Amniotic epithelial cell (primary cell): ENCODE measurements around the gene TGFA.

Source experiments
- DNase-seq: peaks from one replicate; pipeline ENCODE4 v3.0.0-alpha.2; 2010; ENCODE audit warnings: low read depth

The TGFA gene

GRCh38 chr2:70552501-70553333 is 909 bp downstream of the TGFA start:
- DNase-seq = no peak

- no peak for DNase-seq
Observed at GRCh38 chr2:70551167-70551566, 2.5 kb downstream of the TGFA start.

DNA sequence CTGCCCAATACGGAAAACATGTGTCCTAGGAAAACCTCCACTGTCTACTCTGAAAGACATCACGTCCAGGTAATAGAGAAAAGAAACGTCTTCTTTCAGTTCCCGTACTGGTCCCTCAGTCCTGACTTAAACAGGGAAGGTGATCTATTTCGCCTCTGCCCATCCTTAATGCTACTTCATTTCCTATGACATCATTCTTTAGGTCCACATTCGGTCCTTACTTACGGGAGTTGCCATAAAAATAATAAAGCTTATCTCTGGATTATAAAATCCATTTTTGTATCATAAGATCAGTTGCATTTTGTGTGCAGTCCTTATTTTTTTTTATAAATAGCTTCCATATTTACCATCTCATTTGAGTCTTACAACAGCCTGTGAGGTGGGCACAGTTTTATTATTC is 3.7 kb downstream of the TGFA start:
- no peak for DNase-seq

GRCh38 chr2:70549064-70549710 is 4.4 kb downstream of the TGFA start:
- no peak for DNase-seq

GRCh38 chr2:70548233-70548632 is 5.4 kb downstream of the TGFA start:
- no peak for DNase-seq

GRCh38 chr2:70546885-70547284 is 6.7 kb downstream of the TGFA start:
- DNase-seq = no peak

- DNase-seq = no peak
Observed at GRCh38 chr2:70546376-70546775, 7.2 kb downstream of the TGFA start.

- DNase-seq = no peak
Observed at GRCh38 chr2:70541481-70542020, 12.1 kb downstream of the TGFA start.

DNA sequence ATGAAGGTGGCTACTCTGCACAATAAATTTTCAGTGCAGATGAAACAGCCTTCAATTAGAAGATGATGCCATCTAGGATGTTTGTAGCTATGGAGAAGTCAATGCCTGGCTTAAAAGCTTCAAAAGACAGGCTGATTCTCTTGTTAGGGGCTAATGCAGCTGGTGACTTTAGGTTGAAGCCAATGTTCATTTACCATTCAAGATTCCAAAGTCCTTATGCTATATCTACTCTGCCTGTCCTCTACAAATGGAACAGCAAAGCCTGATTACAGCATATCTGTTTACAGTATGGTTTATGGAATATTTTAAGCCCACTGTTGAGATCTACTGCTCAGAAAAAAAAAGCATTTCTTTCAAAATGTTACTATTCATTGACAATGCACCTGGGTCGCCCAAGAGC is 15.8 kb downstream of the TGFA start:
- no peak for DNase-seq

DNA sequence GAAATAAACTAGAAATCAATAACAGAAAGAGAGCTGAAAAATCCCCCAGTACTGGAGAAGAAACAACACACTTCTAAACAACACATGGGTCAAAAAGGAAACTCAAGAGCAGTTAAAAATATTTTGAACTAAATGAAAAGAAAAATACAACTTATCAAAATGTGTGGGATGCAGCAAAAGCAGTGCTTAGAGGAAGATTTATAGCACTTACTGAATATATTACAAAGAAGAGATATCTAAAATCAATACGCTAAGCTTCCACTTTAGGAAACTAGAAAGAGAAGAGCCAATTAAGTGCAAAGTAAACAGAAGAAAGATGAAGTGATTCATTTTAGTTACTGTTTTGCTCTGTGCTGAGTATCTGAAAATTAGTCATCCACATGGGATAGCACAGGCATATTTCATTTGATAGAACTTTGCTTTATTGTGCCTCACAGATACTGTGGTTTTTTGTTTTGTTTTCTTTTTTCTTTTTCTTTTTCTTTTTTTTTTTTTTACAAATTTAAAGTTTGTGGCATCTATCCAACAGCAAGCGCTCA is 17.0 kb downstream of the TGFA start:
- no peak for DNase-seq

DNA sequence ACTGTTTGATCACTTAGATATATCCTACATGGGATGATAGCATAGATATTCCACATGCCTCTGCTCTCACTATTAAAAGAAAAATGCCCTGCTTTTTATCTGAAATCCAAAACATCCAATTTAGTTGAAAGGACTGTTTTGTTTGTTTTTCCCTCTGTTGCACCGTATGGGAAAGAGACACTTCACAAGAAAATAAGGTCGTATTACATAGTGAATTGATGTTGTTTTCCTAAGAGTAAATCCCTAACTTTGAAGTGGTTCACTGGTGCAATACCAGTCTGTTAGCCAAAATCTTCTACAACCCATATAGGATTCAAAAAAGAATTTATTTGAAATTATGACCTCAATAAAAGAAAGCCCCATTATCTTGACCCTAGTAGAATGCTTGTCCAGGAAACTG is 18.1 kb downstream of the TGFA start:
- DNase-seq = no peak

DNA sequence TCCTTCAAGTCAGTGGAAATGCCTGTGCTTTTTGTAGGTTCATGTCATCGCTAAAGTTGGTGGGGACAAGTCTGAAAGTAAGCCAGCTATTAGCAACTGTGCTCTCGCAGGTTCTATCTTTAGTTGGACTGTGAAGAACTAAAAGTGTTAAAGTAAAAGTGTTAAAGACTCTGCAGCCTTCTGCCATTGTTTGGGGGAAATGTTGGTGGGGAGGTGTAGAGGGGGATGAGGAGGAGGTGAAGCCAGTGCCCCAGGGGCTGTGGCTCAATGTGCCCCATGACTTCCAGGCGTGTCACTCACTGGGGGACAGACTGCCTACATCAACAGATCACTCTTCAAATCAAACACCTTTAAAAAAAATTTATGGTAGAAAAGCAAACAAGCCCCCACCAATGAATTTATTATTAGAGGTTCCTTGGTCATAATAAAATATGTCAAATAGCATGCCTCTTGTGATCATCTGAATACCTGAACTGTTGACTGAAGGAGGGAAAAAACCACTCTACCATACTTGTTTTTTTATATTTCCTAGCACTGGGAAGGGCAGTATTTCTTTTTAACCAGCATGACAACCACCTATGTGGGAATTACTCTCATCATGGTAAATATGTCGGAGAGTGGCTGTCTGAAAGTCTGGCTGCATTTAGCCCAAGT is 19.3 kb downstream of the TGFA start:
- DNase-seq = no peak

- no peak for DNase-seq
Observed at GRCh38 chr2:70532244-70532935, 21.2 kb downstream of the TGFA start.

DNA sequence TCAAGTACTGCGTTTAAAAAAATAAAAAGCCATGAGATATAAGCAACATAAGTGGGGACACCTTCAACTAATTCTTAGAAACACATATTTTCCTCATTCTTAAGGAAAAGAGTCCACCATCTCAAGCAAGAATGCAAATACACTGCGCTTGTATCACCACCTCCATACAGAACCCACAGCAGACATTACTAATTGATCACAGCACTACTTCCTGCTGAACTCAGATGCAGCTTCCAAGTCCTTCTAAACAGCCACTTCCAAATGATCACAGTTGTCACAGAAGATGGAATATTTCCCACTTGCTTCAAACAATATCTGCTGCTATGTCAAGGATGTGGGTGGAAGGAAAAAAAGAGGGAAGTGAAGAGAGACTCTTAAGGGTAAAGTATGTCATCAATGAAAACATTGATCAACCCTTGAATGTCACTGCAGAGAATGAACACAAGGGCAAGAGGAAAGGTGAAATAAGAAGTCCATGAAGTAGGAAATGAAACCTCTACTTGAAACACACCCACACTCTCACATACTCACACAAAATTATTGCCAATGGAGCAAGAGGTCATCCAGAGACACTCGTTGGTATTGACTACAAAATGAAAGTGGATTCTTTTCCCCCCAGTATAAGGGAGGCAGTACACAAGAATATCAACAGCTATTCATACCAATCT is 22.1 kb downstream of the TGFA start:
- no peak for DNase-seq

GRCh38 chr2:70529610-70530009 is 24.0 kb downstream of the TGFA start:
- DNase-seq = no peak

- no peak for DNase-seq
Observed at GRCh38 chr2:70528929-70529328, 24.7 kb downstream of the TGFA start.

- DNase-seq = no peak
Observed at GRCh38 chr2:70528276-70528675, 25.4 kb downstream of the TGFA start.

DNA sequence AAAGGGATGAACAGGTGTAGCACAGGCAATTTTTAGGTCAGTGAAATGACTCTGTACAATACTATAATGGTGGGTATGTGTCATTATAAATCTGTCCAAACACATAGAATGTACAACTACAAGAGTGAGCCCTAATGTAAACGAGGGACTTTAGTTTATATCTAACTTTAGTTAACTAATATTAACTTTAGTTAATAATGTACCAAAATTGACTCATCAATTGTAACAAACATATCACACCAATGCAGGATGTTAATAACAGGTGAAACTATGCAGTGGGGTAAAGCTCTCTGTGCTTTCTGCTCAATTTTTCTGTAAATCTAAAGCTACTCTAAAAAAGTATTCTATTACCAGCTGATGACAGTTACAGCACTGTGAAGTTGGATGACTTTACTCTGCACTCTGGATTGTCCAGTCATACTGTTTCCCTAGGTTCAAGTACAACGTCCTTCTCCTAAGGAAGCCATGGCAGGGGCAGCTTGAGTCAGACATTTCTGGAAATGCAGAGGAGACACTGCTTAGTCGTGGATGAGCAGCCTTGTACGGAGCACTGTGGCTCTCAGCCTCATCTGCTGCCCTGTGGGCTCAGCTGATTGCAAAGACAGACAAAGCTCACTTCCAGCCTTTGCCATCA is 26.1 kb downstream of the TGFA start:
- no peak for DNase-seq

GRCh38 chr2:70526126-70526525 is 27.5 kb downstream of the TGFA start:
- no peak for DNase-seq

DNA sequence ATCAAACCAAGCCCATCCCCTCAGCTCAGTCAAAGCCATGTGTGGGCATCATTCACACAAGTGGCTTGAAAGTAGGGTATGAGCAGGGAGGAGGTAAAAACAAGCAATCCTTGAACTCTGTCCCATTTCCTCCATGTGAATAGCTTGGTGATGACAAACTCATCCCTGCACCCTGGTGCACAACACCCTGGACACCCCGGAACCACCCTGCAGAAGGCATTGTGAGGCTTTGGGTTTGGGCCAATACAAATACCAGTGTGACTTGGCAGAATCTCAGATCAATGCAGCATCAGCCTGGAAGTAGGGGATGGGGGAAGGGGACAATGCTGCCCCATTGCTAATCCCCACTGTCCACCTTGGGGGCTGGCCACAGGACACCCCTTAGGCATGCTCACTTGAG is 28.6 kb downstream of the TGFA start:
- no peak for DNase-seq
